HPDE6-E6E7 (cell line): ENCODE results near the gene ZNF667.

Experiments
- DNase-seq: peaks from one replicate; pipeline ENCODE4 v3.0.0; 2011; ENCODE audit warnings: missing footprints; ENCODE audit errors: extremely low spot score

ZNF667 gene

DNA sequence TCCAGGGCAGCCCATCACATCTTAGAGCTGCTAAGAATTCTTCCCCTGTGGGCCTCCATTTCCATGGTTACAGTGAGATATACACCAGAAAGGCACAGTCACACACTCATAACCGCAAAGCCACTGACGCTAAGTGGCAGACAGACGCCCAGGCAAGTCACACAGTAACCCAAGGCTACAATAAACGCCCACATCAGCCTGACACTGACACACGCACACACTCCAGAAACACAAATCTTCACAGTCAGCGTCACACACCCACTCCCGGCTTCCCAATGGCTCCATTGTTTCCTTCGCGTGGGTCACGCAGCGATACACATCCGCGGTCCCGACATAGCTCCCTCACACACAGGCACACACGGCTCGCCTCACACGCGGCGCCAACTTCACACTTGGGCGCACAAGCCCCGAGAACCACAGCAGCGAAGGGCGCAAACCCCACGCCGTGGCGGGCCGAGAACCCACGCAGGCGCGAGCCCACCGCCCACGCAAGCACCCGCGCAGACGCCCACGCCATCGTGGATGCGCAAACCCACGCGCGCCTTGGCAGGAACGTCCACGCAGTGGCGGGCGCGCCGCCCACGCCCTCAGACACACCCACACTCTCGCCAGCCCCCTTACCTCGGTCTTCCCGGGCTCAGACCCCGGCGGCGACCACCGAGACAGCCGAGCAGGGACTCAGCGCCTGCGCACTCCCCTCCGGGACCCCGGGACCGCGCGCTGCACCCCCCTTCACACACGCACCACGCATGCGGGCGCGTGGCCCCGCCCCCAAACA lies at the start of gene ZNF667:
ZNF667 (minus strand) TSS at position 695 of the 778 bp plus-strand sequence. CDS start 14,975 bp downstream, outside the sequence.
- peak; percentile 4 for DNase-seq

- no peak for DNase-seq
Observed at GRCh38 chr19:56525214-56525860, 48.2 kb upstream of the ZNF667 start.

- DNase-seq: no peak
Observed at GRCh38 chr19:56508290-56508778, 31.2 kb upstream of the ZNF667 start.

DNA sequence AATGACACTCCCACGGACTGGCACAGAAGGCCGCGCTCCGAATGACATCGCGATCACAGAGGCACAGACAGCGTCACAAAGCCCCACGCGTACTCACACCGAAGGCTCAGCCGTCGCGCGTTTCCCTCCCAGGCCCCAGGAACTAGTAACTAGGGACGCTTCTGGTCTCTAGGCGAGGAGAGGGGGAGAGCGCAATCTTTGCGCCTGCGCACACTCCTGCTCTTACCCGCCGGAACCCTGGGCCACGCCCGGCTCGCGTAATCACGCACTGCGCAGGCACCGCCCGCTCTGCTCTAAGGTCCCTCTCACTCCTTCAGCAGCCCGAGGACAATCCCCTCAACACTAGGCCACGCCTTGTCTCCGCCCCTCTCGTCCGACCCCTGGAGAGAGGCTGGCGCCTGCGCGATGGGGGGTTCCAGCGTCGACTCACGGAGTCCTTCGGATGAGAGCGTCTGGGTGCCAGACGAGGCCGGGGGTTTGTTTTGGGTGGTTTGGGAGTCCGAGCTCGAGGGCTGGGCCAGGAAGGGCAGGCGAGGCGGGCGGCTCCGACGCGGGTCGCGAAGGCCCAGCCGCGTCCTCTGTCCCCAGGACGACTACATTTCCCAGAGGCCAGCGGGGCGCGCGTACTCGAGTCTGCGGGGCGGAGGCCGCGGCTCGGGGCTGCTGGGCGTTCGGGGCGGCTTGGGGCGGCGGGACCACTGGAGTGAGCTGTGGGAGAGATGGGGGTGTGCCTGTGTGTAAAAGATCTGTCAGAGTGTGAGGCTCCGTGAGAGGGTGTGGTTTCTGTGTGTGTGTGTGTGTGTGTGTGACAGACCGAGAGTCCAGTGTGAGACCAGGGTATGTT lies 30.5 kb upstream of the ZNF667 start, which contains the start of gene ZNF471:
ZNF471 (plus strand) TSS at position 410 of the 844 bp plus-strand sequence. CDS start 3,717 bp downstream, outside the sequence.
- DNase-seq: peak; percentile 79

GRCh38 chr19:56504581-56504980 lies 27.4 kb upstream of the ZNF667 start:
- DNase-seq: no peak

GRCh38 chr19:56491399-56491798 lies 14.3 kb upstream of the ZNF667 start:
- DNase-seq: no peak

- peak; percentile 76 for DNase-seq
Observed at GRCh38 chr19:56477429-56478338, 539 bp upstream of the ZNF667 start.

GRCh38 chr19:56476093-56476492 lies 1.1 kb downstream of the ZNF667 start:
- DNase-seq: no peak

GRCh38 chr19:56474308-56474707 lies 2.8 kb downstream of the ZNF667 start:
- DNase-seq: no peak

- DNase-seq: no peak
Observed at GRCh38 chr19:56441206-56441792, 35.8 kb downstream of the ZNF667 start.

- DNase-seq: no peak
Observed at GRCh38 chr19:56423985-56424353, 53.2 kb downstream of the ZNF667 start.

- DNase-seq: no peak
Observed at GRCh38 chr19:56423276-56423984, 53.7 kb downstream of the ZNF667 start.

GRCh38 chr19:56405062-56405461 lies 72.1 kb downstream of the ZNF667 start:
- no peak for DNase-seq

- no peak for DNase-seq
Observed at GRCh38 chr19:56404705-56405056, 72.5 kb downstream of the ZNF667 start.

DNA sequence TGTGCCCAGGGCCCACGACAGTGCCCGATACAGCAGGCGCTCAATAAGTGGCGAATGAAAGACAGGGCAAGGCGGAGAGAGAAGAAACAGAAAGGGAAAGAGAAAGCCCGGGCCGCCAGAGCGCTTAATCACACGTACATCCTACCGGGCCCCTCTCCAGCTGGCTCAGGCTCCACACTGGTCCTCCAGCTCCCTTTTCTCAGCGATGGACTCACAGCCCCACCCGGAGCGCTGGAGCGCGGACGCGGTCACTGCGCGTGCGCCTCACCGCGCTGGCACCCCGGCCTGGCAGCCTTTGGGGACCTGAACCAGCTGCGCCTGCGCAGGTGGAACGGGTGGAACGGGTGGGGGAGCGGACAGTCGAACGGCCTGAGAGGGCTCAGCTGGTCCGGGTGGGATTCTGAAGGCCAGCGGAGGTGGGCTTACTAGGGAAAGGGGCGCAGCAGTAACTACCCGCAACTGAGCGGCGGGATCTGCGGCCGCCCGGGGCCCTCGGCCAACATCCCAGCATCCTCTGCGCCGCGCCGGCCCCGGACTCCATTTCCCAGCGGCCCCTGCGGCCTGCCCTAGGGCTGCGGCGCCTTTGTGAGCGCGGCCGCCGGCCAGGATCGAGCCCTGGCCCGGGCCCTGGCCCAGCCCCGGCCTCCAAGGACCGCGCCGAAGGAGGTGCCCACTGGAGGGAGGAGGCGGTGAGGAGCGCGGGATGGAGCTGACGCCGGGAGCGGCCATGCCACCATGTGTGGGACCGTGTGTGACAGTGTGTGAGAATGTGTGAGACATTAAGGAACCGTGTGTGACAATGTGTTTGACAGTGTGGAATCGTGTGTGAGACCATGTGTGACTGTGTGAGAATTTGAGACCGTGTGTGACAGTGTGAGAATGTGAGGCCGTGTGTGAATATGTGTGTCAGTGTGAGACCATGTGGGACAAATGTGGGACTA lies 73.1 kb downstream of the ZNF667 start, which contains the start of gene ZNF583:
ZNF583 (plus strand) TSS at position 569 of the 941 bp plus-strand sequence. CDS start 2,783 bp downstream, outside the sequence.
- DNase-seq: peak; percentile 98

DNA sequence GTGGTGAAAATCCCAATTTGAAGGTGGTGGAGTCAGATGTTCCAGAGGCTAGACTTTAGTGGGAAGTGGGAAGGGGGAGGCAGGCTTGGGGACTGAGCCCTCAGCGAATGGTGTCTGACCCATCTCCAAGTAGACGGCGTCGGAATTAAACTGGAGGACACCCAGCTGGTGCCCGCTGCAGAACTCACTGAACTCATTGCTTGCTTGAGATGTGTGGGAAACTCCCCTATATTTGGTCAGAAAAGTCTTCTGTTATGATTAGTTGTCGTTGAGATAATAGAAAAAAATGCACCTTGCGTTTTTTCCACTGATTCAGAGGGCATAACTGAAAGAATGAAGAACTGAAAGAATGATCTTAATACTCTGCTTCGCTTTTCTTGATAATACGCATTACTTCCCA lies 73.9 kb downstream of the ZNF667 start:
- DNase-seq: no peak

- DNase-seq: no peak
Observed at GRCh38 chr19:56400485-56400884, 76.7 kb downstream of the ZNF667 start.

GRCh38 chr19:56398809-56399208 lies 78.3 kb downstream of the ZNF667 start:
- no peak for DNase-seq
